ENCODE measurements around the gene CXCL17.
A peak's percentile ranks its signal among the peaks of the same experiment; 100 is the strongest.

- no peak for TF ChIP-seq NANOG (IDR thresholded peaks at IDR 0.05; ENCODE audit: borderline replicate concordance)
- peak; percentile 85 to 91 for TF ChIP-seq CTCF (conservative IDR thresholded peaks at IDR 0.05; ENCODE audit: low read depth in 2 of 2)
- TF ChIP-seq POLR2AphosphoS5 (IDR thresholded peaks at IDR 0.05; ENCODE audit: low read depth): no peak
- no peak for TF ChIP-seq EZH2phosphoT487 (IDR thresholded peaks at IDR 0.05; ENCODE audit: unreplicated experiment)
- no peak for TF ChIP-seq EZH2 (IDR thresholded peaks at IDR 0.05; ENCODE audit: low read depth, unreplicated experiment)
- no peak for TF ChIP-seq JUNB (IDR thresholded peaks at IDR 0.05; ENCODE audit: unreplicated experiment)
- TF ChIP-seq ETS1 (IDR thresholded peaks at IDR 0.05): no peak
- TF ChIP-seq CREB1 (CRISPR knock-in tag; IDR thresholded peaks at IDR 0.05; ENCODE audit: low read depth): no peak
- TF ChIP-seq REST (IDR thresholded peaks at IDR 0.05; ENCODE audit: unreplicated experiment): no peak
- TF ChIP-seq ZNF114 (CRISPR knock-in tag; IDR thresholded peaks at IDR 0.05): no peak
- no peak for TF ChIP-seq STAT1 (IDR thresholded peaks at IDR 0.05; ENCODE audit: unreplicated experiment)
- no peak for TF ChIP-seq ZNF331 (CRISPR knock-in tag; IDR thresholded peaks at IDR 0.05; ENCODE audit: low read depth)
Observed at GRCh38 chr19:42420055-42420544, 22.6 kb downstream of the CXCL17 start.

Measured in GM23338 (cell line).